Activated CD8-positive, alpha-beta memory T cell treated with anti-CD3 and anti-CD28 coated beads for 24 hours (primary cell): ENCODE data around the gene MGAM2.
"Not testable (repeated sequence)": the region's sequence is repeated elsewhere in the genome, so short reads cannot be mapped to it uniquely, and the experiment has no call there.

ENCODE experiments used
- DNase-seq: peaks from one replicate; pipeline ENCODE4 v3.0.0-alpha.2; 2020

MGAM2 gene

GRCh38 chr7:142111499-142111898 is at the start of gene MGAM2:
Gene MGAM2, plus strand, starts transcription at chr7:142111718. Its CDS starts 5,156 bp downstream, at chr7:142116874.
- no peak for DNase-seq

DNA sequence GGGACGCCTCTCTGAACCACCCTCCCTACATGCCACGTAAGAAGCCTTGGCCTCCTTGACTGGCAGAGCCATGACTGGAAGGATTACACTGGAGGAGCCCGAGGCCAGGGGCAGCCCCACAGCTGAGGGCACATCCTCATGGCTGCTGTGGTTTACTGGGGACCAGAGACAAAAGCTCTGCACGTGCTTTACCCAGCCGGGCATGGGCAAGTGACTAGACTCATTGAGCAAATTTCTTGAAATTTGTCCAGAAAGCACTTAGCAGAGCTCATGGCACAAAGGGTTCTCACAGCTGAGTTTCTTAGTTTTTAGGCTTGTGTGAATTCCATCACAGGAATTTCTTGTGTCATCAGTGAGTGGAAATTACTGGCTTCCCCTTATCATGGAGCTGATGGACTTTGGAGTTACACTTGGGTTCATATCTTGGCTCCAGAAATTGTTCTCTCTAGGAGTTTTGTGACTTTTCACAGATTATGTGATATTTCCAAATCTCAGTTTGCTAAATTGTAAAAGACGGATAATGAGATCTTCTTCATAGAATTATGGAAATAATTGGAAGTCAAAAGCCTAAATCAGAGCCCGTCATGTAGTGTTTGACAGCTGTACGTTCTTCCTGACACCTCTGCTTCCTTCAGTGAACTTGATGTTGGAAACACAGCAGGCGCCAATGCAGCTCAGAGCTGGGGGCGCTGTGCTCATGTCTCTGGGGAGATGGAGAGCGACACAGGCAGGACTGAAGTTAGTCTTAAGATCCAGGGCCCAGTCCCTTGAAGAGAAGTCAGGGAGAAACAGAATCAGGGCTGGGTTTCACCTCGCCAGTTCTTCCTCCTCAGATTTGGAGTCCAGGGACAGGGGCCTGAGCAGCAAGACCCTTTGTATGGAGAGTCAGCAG is 47.7 kb upstream of the MGAM2 start:
- DNase-seq = no peak

DNA sequence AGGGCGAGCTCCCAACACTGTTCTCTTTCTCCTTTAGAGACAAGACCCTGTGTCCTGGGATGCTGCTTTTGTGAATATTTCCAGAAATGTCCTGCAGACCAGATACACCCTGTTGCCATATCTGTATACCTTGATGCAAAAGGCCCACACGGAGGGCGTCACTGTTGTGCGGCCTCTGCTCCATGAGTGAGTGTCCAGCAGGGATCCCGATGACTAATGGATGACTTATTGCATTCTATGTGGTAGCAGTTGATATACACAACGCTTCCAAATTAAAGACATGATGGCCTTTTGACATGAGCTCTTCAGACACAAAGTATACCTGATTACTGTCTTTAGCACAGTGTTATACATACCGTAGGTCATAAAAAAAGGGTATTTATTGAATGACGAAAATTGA is 45.0 kb upstream of the MGAM2 start:
- no peak for DNase-seq

DNA sequence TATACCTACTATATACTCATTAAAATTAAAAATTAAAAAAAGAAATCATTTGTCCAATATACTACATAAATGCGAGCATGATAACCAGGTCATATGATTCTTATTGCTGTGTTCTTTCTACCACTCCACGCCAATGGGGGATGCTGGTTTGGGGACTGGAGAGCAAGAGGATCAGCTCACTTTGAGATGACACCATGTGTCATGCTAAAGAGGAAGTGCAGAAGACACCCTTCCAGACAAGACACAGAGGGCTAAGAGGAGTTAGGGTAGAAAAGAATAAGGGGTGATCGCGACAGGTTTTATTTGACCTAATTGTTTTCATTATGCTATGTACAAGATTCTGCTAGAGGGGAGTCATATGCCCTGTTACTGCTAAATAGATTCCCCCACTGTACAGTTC is 33.8 kb upstream of the MGAM2 start:
- DNase-seq = no peak

- no peak for DNase-seq
Observed at GRCh38 chr7:142083605-142084004, 27.9 kb upstream of the MGAM2 start.

- DNase-seq = no peak
Observed at GRCh38 chr7:142085428-142085827, 26.1 kb upstream of the MGAM2 start.

DNA sequence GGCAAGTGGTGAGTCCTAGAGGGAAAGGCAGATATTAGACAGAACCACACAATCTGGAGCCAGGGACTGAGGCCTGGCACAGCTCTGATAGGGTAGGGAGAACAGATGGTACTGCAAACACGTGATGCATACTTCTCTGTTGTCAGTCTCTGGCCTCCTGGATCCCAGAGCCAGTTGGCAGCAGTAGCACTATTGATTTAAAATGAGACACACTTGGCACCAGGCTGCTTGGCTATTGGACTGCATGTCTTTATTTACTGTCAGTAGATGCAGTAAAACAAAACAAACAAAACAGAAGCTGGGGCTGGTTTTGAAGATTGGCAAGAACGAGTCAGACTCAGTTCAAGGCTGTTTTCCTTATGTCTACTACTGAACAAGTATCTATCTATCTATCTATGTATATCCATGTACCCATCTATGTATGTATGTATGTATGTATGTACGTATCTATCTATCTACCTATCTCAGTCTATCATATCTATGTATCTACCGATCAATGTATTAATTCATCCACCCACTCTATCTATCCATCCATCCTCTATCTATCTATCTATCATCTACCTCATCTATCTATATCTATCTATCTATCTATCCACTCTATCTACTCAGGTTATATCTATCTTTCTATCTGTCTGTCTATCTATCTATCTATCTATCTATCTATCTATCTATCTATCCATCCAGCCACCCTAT is 23.4 kb upstream of the MGAM2 start:
- no peak for DNase-seq

- DNase-seq = no peak
Observed at GRCh38 chr7:142089035-142089434, 22.5 kb upstream of the MGAM2 start.

- no peak for DNase-seq
Observed at GRCh38 chr7:142091961-142092360, 19.6 kb upstream of the MGAM2 start.

- DNase-seq = no peak
Observed at GRCh38 chr7:142094861-142095260, 16.7 kb upstream of the MGAM2 start.

GRCh38 chr7:142097571-142097970 is 13.9 kb upstream of the MGAM2 start:
- DNase-seq = no peak

GRCh38 chr7:142098004-142098403 is 13.5 kb upstream of the MGAM2 start:
- no peak for DNase-seq

DNA sequence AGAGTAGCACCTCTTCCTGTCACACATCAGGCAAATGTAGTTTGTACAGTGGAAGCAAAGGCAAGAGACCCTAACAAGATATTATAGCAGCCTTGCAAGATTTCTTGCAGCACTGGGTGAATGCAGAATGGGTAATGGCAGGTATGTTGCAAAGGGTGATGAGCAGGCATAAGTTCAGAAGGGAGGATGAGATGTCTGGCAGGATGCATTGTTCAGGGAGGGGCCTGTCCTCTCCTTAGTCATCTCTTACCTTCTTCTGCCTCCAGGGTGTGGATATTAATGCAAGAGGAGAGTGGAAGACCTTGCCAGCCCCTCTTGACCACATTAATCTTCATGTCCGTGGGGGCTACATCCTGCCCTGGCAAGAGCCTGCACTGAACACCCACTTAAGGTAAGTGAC is 12.2 kb upstream of the MGAM2 start:
- DNase-seq = not testable (repeated sequence)

DNA sequence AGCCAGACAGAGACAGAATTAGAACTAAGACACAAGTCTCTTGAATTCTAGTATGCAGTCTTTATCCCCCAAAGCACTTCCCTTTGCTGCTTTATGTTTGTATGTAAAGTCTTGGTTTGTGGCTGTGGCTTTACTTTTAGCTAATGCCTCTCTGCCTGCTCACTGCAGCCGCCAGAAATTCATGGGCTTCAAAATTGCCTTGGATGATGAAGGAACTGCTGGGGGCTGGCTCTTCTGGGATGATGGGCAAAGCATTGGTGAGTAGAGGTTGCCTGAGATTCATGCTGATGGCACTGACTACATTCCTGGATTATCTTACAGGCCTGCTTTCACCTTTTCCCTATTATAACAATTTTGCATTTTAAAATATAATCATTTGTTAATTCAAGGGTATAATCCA is 10.9 kb upstream of the MGAM2 start:
- no peak for DNase-seq

DNA sequence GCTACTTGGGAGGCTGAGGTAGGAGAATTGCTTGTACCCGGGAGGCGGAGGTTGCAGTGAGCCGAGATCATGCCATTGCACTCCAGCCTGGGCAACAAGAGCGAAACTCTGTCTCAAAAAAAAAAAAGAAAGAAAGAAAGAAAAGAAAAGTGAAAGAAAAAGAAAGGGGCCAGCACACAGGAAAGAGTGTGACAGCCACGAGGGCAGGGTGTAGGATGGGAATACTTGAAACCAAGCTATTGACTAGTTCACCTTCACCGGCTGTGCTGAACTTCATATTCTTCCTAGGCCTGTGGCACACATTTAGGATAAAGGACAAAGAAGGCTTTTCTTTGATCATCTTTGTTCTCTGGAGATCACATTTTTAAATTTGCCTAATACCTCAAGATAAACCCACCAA is 9.7 kb upstream of the MGAM2 start:
- DNase-seq = not testable (repeated sequence)

DNA sequence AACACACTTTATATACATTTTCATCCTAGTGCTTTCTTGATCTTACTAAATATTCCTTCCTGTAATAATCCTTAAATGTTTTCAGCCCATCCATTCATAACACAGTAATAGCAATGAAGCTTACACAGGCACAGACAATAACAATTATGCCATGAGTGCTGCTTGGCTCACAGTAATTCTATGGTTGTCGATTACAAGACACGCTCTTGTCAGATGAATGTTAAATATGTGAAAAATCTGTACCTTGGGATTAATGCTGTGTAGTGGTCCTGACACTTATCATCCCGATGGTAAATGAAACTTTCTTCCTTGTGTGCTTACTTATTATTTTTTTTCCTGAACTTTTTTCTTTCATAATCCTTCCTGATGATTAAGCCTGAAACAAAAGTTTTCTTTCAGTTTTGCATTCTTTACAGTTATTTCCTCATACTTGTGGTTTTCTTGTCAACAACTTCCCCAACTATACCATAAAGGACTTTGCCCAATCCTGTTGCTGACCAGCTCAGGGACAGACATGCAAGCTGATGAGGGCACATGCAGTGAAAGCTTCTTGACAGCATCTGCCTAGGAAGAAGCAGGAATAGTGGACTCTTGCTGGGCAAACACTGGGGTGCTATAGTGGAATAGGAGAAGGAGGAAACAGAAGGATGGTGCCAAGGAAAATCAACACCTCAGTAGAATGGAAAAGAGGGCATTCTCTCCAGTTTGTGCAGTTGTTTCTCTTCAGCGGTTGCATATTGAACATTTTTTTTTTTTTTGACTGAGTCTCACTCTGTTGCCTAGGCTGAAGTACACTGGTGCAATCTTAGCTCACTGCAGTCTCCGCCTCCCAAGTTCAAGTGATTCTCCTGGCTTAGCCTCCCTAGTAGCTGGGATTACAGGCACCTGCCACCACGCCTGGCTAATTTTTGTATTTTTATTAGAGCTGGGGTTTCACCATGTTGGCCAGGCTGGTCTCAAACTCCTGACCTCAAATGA is 6.7 kb upstream of the MGAM2 start:
- no peak for DNase-seq

- no peak for DNase-seq
Observed at GRCh38 chr7:142108728-142109505, 2.6 kb upstream of the MGAM2 start.

DNA sequence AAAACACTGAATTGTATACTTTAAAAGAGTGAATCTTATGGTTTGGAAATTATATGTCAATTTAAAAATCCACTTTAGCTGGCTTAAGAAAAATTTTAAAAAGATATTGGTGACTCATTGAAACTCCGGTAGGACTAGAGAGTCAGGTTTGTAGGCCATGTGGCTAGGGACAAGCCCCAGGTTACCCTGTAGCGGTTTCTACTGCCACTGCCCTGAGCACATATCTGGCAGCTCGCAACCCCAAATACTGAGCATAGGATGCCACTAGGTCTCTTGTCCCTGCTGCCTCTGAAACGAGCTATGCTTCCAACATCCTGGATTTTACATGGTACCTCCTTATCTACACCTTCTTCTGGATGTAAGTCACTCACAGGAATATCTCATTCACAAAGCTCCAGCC is 1.4 kb upstream of the MGAM2 start:
- no peak for DNase-seq

DNA sequence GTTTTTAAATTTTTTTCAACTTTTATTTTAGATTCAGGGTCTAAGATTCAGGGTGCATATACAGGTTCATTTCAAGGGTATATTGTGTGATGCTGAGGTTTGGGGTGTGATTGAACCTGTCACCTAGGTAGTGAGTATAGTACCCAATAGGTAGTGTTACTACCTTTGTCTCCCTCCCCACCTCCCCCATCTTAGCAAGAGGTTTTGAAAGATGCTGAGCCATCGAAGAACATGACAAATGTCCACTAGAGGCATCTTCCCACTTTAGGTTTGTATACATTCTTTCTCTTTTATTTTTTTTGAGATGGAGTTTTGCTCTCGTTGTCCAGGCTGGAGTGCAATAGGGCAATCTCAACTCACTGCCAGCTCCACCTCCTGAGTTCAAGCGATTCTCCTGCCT is 880 bp upstream of the MGAM2 start:
- no peak for DNase-seq

DNA sequence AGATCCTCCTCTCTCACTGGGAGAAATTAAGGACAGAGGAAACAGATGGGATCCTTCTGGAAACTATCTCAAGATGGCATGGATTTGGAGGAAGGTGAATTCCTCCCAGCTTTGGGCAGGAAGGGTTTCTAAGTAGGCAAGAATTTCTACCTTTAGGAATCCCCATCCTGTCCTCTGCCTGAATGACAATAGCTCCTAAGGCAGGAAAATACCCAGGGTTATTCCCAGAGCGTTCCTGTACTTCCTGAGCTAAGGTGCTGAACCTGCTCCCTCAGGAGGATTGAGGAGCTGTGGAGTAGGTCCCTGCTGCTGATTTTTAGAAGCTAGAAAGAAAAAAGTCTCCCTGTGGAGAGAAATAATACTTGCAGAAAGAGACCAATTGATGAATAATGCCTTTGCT is 568 bp downstream of the MGAM2 start:
- no peak for DNase-seq

DNA sequence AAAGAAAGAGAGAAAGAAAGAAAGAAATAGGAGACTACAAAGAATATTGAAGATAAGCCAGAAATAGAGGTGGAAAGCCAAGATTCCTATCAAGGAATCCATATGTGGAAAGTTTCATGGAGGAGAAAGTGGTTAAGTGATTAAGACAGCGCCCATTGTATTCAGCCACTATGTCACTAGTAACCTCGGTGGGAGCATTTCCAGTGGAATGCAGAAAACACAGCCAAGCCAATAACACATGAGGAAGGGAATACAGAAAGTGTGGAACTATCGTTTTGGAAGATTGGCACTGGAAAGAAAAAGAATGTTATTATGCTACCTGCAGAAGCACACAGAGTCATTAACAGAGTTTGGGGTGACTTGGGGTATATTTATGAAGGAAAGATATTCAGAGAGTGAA is 2.7 kb downstream of the MGAM2 start:
- no peak for DNase-seq

DNA sequence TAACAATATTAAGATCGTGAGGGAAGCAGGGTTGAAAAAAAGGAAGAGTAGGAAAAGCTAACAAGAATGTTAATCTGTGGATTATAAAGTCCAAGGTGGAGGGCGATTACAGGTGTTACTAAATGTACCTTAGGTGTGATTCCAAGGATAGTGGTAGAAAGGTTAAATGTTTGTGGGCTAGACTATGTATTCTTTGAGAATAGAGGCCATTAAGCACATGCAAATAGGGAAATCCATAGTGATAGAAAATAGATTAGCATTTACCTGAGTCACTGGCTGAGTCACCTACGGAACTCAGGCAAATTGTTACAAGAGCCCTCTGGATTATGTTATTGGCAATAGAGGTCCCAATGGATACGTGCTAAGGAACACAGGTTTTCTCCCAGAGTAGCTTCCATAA is 9.0 kb downstream of the MGAM2 start:
- no peak for DNase-seq
